ENCODE results near the gene GSTA2. TPM values are rescaled to one million over a fixed set of nuclear protein-coding genes. Genes with fewer than 3 reads are reported as not detected.
"Not testable (repeated sequence)": the region's sequence is repeated elsewhere in the genome, so short reads cannot be mapped to it uniquely, and the experiment has no call there.

Gene GSTA2
- total RNA-seq, 1 experiment from 2014 or later = not detected

DNA sequence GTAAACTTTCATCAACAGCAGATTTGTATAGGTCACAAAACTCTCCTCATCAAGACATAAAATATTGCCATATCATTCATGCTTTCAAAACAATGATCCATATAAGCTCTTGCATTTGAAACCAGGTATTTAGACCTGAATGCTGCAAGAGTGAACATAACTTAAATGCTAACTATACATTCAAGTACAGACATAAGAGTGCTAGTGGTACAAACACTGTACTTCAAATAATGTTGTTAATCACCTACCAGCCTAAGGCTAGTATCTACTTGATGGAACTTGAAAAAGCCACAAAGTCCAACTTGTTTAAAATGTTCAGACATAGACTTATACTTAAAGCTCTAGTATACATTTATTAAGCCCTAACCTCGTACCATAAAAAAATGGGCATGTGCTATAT is 16.0 kb upstream of the GSTA2 start:
- no peaks in the 10 kb centered on the region for H3K9me3 ChIP-seq (replicated peaks)
- H3K27ac ChIP-seq = no peak overlapping the region
- DNase-seq = no peak
- H3K4me1 ChIP-seq = no peaks in the 10 kb centered on the region
- no peaks in the 10 kb centered on the region for H3K27me3 ChIP-seq
- H3K36me3 ChIP-seq = no peaks in the 10 kb centered on the region
- H3K4me3 ChIP-seq = no peak overlapping the region

DNA sequence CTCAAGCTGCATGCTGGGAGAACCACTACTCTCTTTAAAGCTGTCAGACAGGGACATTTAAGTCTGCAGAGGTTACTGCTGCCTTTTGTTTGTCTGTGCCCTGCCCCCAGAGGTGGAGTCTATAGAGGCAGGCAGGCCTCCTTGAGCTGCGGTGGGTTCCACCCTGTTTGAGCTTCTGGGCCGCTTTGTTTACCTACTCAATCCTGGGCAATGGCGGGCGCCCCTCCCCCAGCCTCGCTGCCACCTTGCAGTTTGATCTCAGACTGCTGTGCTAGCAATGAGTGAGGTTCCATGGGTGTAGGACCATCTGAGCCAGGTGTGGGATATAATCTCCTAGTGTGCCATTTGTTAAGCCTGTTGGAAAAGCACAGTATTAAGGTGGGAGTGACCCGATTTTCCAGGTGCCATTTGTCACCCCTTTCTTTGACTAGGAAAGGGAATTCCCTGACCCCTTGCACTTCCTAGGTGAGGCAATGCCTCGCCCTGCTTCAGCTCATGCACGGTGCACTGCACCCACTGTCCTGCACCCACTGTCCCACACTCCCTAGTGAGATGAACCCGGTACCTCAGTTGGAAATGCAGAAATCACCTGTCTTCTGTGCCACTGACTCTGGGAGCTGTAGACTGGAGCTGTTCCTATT is 13.6 kb upstream of the GSTA2 start:
- not testable (repeated sequence) for H3K4me1 ChIP-seq; H3K9me3 ChIP-seq (replicated peaks); DNase-seq; H3K4me3 ChIP-seq; H3K27me3 ChIP-seq; H3K36me3 ChIP-seq; H3K27ac ChIP-seq

DNA sequence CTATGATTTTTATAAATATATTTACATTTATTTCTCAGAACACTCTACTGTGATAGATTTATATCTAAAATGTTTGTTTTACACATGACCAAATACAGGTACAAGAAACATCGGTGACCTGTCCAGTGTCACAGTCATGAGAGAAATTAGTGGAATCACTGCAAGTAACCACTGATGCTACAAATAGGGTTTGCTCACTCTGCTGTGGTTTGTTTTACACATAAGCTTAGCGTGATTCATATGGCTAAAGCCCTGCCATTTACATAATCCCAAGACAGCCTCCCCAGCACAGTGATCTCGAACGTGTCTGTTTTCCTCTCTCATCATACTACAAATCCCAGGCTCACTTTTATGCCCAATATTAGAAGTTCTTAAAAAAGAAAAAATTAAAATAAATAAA is 6.1 kb upstream of the GSTA2 start:
- not testable (repeated sequence) for H3K4me1 ChIP-seq; H3K36me3 ChIP-seq; H3K27me3 ChIP-seq; DNase-seq; H3K9me3 ChIP-seq (replicated peaks); H3K27ac ChIP-seq; H3K4me3 ChIP-seq

DNA sequence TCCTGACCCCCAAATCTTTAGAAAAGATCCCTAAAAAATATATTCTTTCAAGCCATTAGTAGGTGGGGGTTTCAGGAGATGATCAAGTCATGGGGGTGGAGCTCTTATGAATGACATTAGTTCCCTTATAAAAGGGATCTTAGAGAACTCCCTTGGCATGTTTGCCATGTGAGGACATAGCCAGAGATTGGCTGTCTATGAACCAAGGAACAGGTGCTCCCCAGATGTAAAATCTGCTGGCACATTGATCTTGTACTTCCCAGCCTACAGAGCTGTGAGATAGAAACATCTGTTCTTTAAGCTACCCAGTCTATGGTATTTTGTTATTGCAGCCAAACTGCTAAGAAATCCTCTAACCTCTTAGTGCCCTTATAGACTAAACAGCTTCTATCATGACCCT is 4.4 kb upstream of the GSTA2 start:
- not testable (repeated sequence) for H3K27ac ChIP-seq; H3K36me3 ChIP-seq; DNase-seq; H3K27me3 ChIP-seq; H3K9me3 ChIP-seq (replicated peaks); H3K4me1 ChIP-seq; H3K4me3 ChIP-seq

DNA sequence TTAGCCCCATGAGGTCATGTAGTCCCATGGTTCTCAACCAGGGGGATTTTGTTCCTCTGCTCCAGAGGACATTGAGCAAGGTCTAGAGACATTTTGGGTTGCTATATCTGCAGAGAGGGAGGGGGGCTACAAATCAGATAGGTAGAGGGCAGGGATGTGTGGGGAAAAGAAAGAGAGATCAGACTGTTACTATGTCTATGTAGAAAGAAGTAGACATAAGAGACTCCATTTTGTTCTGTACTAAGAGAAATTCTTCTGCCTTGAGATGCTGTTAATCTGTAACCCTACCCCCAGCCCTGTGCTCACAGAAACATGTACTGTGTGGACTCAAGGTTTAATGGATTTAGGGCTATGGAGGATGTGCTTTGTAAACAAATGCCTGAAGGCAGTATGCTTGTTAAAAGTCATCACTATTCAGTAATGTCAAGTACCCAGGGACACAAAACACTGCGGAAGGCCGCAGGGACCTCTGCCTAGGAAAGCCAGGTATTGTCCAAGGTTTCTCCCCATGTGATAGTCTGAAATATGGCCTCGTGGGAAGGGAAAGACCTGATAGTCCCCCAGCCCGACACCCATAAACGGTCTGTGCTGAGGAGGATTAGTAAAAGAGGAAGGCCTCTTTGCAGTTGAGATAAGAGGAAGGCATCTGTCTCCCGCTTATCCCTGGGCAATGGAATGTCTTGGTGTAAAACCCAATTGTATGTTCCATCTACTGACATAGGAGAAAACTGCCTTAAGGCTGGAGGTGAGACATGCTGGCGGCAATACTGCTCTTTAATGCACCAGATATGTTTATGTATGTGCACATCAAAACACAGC is 1.4 kb downstream of the GSTA2 start:
- H3K27me3 ChIP-seq; H3K27ac ChIP-seq; H3K4me3 ChIP-seq; H3K9me3 ChIP-seq (replicated peaks); H3K4me1 ChIP-seq; H3K36me3 ChIP-seq; DNase-seq: not testable (repeated sequence)

DNA sequence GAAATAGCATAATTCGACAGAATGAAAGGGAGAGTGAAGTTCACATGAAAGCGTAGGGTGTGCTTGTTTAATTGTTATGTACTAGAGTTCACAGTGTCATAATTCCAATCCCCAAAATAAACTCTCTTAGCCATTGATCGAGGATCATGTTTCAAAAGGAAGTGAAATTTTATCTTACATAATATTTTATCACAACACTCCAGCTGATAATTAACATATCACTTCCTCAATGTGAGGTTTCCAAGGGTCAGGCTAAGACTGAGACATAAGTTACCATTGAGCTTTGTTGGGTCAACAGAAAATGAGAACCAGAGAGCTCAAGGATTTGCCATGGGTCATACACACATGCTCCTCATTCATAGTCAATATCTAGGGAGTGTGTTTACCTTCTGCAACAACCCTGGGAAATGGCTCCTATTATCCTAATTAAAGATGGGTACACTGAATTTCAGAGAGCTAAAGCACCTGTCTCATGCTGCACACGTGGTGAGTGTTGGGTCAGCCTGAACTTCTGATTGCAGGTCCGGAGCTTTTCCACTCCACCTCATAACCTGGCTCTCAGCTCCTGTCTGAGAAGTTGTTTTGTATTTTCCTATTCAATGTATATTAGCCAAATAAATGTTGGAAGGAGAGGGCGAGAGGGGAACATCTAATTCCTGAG is 3.0 kb downstream of the GSTA2 start:
- no peaks in the 10 kb centered on the region for H3K4me1 ChIP-seq
- H3K4me3 ChIP-seq = no peak overlapping the region
- no peaks in the 10 kb centered on the region for H3K27me3 ChIP-seq
- no peak for DNase-seq
- no peak overlapping the region for H3K27ac ChIP-seq
- no peaks in the 10 kb centered on the region for H3K9me3 ChIP-seq (replicated peaks)
- no peaks in the 10 kb centered on the region for H3K36me3 ChIP-seq

DNA sequence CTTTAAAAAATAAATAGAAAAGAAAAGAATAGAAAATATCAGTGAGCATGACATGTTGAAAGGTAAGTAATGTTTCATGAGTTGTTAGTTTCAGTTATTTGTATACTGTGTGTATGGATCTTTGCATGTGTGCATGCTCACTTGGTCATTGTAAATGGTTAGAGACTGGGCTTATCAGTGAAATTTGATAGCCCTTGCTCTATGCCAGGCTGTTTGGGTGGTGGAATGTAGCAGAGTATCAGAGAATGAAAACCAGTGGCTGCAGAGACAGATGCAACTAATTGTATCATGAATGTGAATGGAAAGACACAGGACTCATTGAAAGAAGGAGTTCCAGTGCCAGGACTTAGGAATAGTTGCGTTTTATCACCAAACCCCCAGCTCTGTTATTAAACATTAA is 4.2 kb downstream of the GSTA2 start:
- Histone ChIP-seq H3K27me3 (no peaks in the 10 kb centered on the region), H3K4me1 (no peaks in the 10 kb centered on the region), H3K9me3 (replicated peaks) (no peaks in the 10 kb centered on the region), H3K36me3 (no peaks in the 10 kb centered on the region), H3K27ac (no peak overlapping the region), H3K4me3 (no peak overlapping the region)
- DNase-seq = no peak

DNA sequence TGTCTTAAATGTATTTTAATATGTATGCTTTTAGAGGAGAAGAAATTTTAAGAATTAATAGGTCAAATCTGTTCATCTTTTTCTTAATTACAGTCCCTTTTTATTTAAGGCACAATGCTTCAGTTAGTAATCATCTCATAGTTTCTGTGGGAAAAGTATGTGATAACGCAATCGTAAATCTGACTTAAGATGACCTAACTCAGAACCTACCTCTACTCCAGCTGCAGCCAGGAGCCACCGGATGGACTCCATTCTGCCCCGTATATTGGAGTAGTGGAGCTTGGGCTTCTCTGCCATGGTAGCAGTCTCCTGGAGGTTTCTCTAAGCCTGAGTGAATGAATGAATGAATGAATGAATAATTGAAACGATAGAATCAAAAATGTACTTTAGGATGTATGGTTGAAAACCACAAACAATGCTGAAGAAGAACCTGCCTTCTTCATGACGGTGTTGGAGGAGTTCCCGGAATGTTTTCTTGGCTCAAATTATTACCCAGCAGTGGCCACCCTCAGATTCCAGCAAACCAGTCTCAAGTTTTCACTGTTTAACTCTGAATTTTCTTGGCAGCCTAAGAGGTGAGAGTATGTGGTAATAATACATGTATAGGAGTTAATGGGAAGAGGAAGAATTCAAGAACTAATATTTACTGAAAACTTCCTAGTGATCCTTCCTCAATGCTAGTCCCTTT is 5.5 kb downstream of the GSTA2 start:
- H3K27me3 ChIP-seq; DNase-seq; H3K9me3 ChIP-seq (replicated peaks); H3K4me3 ChIP-seq; H3K27ac ChIP-seq; H3K36me3 ChIP-seq; H3K4me1 ChIP-seq: not testable (repeated sequence)

DNA sequence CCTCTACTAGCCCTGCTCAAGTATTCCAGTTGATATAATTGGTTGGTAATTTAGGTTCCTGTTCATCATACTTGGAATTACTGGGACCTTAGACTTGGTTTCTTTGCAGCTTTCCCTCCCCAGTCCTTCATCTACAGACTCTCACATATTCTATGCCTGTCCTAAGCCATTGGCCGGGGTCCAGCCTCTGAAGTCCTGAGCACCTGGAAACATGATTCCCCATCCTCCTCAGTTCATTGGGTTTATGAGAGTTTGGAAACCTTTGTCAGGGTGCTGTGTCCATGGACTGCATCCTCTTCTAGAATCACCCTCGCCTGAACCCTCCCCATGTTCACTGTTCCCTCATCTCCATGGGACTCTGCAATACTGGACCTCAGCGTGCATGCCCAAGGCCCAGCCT is 8.8 kb downstream of the GSTA2 start:
- no peak overlapping the region for H3K27ac ChIP-seq
- H3K9me3 ChIP-seq (replicated peaks) = no peaks in the 10 kb centered on the region
- no peaks in the 10 kb centered on the region for H3K36me3 ChIP-seq
- DNase-seq = no peak
- no peaks in the 10 kb centered on the region for H3K27me3 ChIP-seq
- H3K4me1 ChIP-seq = no peaks in the 10 kb centered on the region
- no peak overlapping the region for H3K4me3 ChIP-seq

DNA sequence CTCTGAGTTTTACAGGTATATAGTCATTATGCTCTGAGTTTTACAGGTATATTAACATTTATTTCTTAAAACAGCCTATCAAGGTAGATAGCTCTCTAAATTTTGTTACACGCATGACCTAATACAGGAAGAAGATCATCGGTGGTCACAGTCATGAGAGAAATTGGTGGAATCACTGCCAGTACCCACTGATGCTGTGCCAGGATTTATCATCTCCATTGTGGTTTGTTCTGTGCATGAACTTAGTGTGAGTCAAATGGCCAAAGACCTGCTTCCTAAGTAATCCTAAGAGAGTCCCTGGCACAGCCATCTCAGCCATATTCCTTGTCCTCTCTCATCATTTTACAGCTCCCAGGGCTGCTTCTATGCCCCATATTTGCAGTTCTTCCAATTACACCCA is 10.1 kb downstream of the GSTA2 start:
- not testable (repeated sequence) for H3K4me1 ChIP-seq; DNase-seq; H3K36me3 ChIP-seq; H3K27me3 ChIP-seq; H3K4me3 ChIP-seq; H3K27ac ChIP-seq; H3K9me3 ChIP-seq (replicated peaks)

DNA sequence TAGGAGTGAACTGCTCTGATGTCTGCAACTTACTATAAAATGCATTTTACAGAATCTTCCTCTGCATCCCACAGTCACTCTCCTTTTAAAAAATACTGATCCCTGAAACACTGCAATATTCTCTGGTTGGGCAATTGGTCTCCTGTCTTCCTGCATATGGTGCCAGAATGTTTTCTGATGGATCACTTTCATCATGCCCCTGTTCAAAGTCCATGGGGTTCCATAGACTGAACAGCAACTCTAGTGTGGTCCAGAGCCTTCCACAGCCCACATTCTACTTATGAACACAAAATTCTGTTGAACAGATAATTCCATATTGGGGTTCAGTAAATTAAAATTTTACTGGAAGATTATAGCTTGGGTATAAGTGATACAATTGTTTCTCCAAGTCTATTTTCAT is 11.0 kb downstream of the GSTA2 start:
- Histone ChIP-seq H3K36me3 (no peaks in the 10 kb centered on the region), H3K9me3 (replicated peaks) (no peaks in the 10 kb centered on the region), H3K27me3 (no peaks in the 10 kb centered on the region), H3K4me1 (no peaks in the 10 kb centered on the region), H3K4me3 (no peak overlapping the region), H3K27ac (no peak overlapping the region)
- no peak for DNase-seq

DNA sequence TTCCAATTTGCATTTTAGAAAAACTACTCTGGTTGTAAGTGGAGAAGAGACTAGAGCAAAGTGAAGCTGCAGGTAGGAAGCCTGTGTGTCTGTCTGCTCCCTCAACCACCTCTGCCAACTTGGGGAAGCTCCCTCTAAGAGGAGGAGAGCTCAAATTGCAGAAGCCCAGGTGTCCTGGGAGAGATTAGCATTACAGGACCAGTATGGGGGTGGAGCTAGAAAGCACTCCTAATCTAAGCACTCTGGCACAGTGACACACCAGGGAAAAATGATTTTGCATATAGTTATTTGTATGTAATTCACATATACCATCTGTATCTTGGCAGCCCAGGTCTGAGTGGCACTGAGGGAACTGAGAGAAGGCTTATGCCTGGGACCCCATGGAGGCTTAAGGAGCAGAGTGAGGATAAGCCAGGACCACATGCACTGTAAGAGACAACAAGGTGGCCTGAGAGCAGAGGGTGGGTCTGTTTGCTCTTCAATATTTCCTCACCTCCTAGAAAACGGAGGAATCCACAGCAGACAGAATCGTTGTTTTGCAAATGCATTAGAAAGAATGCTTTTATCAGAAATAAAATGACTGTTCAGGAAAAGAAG is 13.6 kb downstream of the GSTA2 start:
- Histone ChIP-seq H3K4me1 (no peaks in the 10 kb centered on the region), H3K4me3 (no peak overlapping the region), H3K36me3 (no peaks in the 10 kb centered on the region), H3K27ac (no peak overlapping the region), H3K9me3 (replicated peaks) (no peaks in the 10 kb centered on the region), H3K27me3 (no peaks in the 10 kb centered on the region)
- no peak for DNase-seq

DNA sequence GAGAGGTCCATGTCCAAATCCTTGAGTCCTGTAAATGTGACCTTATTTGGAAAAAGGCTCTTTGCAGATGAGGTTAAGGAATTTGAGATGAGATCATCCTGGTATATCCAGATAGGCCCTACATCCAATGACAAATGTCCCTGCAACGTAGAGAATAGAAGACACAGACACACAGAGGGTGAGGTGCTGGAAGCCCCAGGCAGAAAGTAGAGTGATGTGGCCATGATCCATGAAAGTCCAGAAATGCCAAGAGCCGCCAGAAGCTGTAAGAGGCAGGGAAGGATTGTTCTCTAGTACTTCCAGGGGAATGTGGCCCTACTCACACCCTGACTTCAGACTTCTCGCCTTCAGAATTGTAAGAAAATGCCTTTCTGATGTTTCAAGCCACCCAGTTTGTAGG is 16.0 kb downstream of the GSTA2 start:
- not testable (repeated sequence) for H3K36me3 ChIP-seq; H3K9me3 ChIP-seq (replicated peaks); DNase-seq; H3K27ac ChIP-seq; H3K4me1 ChIP-seq; H3K4me3 ChIP-seq; H3K27me3 ChIP-seq

DNA sequence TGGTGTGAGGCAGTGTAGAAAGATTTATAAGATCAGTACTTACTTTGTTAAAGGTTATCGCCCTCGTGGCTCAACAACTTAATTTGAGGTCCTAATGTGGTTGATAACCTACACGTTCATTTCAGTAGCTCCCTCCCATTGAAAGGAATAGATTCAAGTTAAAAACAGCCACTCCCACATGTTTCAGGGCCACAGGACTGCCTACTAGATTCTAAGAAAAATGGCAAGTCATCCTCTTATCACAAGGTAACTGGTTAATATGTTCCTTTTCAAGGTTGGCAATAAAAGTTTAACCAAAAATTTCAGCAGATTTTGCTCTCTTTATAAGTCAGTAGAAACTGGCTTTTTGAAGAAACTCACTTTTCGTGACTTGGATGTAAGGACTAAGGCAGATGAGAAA is 17.1 kb downstream of the GSTA2 start:
- Histone ChIP-seq H3K36me3 (no peaks in the 10 kb centered on the region), H3K27ac (no peak overlapping the region), H3K4me1 (no peaks in the 10 kb centered on the region), H3K27me3 (no peaks in the 10 kb centered on the region), H3K9me3 (replicated peaks) (no peaks in the 10 kb centered on the region), H3K4me3 (no peak overlapping the region)
- DNase-seq = no peak

DNA sequence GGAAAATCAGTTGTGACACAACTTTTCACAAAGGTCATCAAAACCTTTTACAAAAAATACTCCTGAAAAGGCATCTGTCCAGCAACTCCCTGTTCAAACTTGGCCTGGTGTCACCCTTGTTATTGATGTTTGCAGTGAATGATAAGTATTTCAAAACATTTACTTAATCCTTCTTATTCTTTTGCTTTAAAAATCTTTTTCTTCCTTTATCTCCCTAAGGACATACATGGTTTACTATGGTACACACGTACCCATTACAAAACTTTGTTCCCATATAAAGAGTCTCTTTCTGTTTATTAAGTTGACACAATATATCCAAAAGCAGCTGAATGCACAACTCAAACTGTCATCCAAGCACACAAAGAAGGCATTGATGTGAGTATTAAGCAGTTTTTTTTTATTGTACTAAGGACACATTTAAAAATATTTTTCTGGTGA is 17.5 kb downstream of the GSTA2 start:
- H3K4me1 ChIP-seq = no peaks in the 10 kb centered on the region
- no peak overlapping the region for H3K27ac ChIP-seq
- no peaks in the 10 kb centered on the region for H3K36me3 ChIP-seq
- H3K9me3 ChIP-seq (replicated peaks) = no peaks in the 10 kb centered on the region
- H3K27me3 ChIP-seq = no peaks in the 10 kb centered on the region
- no peak for DNase-seq
- no peak overlapping the region for H3K4me3 ChIP-seq

Data from SJCRH30 (cell line).